RPMI8226 (cell line): Measurements from ENCODE around the gene CFAP97D1.

ENCODE experiments used
- DNase-seq: peaks from one replicate; pipeline ENCODE4 v3.0.0-alpha.2; 2015

The CFAP97D1 gene

GRCh38 chr17:43780135-43780534, at the start of gene CFAP97D1:
CFAP97D1 (plus strand) TSS chr17:43780435; CDS start chr17:43780463, 28 bp downstream.
- no peak for DNase-seq

DNA sequence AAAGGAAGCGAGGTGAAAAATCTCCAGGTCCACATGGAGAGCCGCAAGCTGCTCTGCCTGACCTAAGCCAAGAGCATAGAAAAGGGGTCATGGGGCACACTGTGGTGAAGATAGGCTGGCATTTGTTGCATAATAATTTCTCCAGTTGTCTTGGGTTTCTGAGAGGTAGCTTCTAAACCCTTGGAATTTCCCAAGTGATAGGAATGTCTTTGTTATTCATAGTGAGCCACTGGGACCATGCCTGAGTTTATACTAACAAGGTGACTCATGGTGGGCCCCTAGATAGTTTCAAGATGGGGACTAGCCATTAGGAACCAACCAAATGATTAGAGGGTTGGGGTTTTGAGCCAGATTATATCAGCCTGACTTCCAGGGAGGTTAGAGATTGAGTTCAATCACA, 47.3 kb upstream of the CFAP97D1 start:
- DNase-seq: no peak

DNA sequence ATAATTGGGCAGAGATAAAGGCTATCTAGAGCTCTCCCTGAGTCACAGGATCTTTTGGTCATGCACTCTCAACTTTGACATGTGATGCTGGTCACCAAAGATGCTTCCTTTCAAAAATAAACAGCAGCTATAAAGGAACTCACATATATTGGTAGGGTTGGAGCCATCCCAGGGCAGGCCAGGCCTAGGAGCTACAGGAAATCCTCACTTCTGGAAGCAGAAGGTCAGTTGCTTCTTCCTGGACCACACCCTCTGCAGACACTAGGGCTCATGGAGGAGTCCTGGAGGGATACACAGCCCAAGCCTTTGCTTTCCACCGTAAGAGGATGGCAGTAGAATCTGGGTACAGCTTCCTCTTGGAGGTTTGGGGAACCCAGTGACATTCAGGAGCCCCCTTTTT, 46.3 kb upstream of the CFAP97D1 start:
- no peak for DNase-seq

- DNase-seq: no peak
Measured at GRCh38 chr17:43734376-43734775, 45.9 kb upstream of the CFAP97D1 start.

GRCh38 chr17:43736389-43736788, 43.8 kb upstream of the CFAP97D1 start:
- no peak for DNase-seq

GRCh38 chr17:43737722-43738121, 42.5 kb upstream of the CFAP97D1 start:
- no peak for DNase-seq

DNA sequence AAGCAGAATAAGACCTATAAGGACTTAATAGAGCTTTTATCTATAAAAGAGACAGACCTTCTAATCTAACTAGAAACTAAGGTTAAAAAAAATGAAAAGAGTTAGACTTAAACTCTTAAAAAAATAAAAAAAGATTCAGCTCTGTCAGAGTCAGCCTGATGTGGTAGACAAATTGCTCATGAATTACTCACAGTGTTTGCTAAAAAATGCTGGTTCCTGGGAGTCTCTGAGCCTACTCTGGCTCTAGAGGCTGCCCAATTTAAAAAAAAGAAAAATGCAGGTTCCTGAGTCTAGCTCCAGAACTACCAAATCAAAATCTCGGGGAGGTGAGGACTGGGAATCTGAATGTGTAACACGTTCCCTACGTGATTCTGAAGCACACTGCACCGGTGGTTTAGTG, 39.7 kb upstream of the CFAP97D1 start:
- DNase-seq: no peak

GRCh38 chr17:43741636-43742035, 38.6 kb upstream of the CFAP97D1 start:
- no peak for DNase-seq

DNA sequence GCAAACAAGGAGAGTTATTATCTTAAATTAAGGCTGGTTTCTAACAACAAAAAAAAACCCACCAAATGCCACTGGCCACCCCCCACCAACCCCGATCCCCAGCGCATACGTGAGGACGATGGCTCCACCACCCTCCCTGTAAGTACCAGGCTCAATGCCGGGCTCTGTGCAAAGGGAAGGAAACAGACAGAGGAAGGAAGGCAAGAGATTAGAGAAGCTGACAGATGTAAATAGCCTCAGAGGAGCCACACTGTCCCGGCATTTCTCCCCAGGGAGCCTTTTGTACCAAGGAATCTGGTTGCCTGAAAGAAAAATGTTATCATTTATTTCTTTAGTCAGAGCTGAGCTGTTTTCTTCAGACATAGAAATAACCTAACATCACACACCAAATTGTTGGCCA, 34.7 kb upstream of the CFAP97D1 start:
- no peak for DNase-seq

GRCh38 chr17:43750153-43750552, 30.1 kb upstream of the CFAP97D1 start:
- no peak for DNase-seq

GRCh38 chr17:43753493-43754129, 26.6 kb upstream of the CFAP97D1 start:
- no peak for DNase-seq

GRCh38 chr17:43754947-43755346, 25.3 kb upstream of the CFAP97D1 start:
- DNase-seq: no peak

GRCh38 chr17:43755389-43755875, 24.8 kb upstream of the CFAP97D1 start:
- peak; percentile 56 for DNase-seq

DNA sequence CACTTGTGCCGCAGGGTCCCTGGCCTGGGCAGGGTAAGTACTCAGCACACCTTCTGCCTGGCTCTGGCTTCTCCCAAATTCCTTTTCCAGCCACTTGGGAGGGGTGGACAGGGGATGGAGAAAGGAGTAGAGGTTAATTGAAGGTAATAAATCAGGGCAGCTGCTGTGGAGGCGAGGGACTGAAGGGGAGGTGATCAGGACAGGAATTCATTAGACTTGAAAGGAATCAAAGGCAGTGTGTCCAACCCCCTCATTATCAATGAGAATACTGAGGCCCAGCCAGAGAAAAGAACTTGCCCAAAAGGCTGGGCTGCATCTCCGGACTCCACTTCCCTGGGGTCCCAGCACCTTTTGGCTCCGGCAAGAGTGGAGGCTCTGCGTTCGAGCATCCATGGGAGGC, 24.0 kb upstream of the CFAP97D1 start:
- no peak for DNase-seq

- DNase-seq: no peak
Measured at GRCh38 chr17:43757171-43757660, 23.0 kb upstream of the CFAP97D1 start.

DNA sequence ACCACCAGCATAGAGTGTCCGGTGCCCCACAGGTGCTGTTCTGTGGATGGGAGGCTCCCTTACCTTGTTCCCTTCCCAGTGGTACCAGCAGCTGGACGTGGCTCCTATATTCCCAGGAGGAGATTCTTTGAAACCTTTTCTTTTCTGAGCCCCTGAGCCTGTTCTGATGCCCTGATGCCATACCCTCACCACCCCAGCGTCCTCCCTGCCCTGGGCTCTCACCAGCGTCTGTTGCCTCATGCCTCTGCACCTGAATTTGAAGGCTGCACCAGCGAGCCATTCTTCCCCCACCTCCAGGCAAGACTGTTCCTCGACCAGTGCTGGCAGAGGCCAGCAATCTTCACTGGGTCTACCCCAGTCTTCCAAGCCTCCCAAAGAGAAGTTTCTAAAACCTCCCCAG, 22.1 kb upstream of the CFAP97D1 start:
- no peak for DNase-seq

DNA sequence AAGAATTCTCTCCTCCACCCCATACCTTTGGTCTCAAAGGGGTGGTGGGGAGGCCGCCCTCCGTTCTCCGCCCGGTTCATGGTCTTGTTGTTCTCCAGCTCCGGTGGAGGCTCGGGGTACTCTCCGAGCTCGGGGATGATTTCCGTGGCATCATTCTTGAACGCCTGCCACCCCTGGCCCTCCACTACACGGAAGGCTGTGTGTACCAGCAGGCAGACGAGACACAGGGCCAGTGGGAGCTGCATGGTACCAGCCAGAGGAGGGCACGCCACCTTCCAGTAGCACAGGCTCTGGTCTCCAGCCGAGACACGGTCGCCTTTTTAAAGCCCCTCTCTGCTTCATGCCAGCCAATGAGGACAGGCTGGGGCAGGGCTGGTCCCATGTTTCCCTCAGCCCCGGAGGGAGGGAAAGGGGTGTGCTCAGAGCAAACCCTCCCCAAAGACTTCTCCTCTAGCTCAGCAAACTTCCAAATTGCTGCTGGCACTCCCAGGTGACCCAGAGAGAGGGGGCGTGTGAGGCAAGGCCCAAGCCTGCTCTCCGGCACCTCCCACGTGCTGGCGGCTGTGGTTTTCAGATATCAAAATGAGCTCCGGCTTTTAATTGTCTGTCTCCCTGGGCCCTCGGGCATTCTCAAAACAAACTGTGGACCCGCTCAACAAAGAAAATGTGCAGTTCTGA, 21.6 kb upstream of the CFAP97D1 start, which contains the start of gene SOST:
Gene SOST (minus strand): TSS at position 295 of the 678 bp plus-strand sequence. CDS start 50 bp downstream, at position 245.
- DNase-seq: no peak

DNA sequence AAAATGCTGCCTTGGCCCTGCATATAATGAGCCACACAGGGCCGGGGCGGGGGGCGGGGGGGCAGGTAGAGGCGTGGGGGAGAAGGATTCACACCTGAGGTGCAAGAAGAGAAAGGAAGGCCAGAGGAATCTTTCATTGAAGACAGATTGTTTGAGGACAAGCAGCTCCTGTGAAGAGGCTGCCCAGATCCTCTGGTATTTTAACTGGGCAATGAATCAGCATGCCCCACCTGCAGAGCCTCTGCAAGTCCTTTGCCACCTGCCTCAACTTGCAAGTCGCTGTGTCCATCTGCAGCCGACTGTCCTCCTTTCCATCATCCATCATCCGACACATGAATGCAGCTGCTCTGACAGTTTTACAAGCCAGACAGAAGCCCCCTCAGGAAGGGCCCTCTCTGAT, 20.4 kb upstream of the CFAP97D1 start:
- DNase-seq: peak; percentile 16

GRCh38 chr17:43760254-43760852, 19.9 kb upstream of the CFAP97D1 start:
- peak; percentile 90 for DNase-seq

DNA sequence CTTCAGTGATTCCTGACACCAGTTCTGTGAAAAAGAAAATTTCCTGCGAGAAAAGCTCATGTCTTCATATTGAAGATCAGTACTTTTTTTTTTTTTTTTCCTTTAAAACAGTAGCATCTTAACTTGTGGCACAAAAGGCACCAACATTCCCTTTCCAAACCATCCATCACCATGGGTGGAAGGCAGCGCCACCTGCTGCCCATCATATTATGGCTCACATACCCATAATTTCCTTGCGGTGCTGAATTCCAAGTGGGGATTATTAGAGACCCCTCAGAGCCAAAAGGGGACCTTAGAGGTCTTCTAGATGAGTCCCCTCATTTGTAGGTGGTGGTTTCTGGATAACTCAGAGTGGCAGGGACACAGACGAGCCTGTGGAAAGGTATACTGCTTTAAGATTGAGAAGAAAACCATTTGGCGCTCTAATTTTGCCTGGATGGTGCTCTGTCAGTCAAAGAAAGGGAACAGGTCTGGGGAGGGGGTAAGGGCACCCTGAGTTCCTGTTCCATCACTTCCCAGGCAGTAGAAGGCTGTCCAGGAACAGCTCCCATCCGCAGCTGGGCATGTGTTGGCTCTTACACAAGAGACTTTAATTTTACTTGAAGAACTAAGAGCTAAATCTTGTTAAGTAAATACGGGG, 13.7 kb upstream of the CFAP97D1 start:
- DNase-seq: peak; percentile 55

GRCh38 chr17:43767053-43767712, 13.1 kb upstream of the CFAP97D1 start:
- DNase-seq: no peak

DNA sequence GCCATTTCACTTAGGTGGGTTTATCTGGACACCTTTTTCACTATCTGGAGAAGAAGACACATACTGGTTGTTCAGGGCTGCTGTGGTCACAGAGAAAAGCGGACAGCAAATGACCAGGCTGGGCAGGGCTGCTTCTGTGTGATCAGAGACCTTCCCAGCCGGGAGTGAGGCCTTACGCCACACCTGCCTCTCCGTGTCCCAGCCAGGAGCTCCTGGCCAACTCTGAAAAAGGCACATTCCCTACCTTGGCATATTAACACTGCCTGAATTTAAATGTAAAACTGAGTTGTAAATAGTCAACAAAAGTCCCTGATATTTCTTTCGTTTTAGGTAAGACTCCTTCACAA, 12.5 kb upstream of the CFAP97D1 start:
- no peak for DNase-seq

GRCh38 chr17:43768382-43768781, 11.9 kb upstream of the CFAP97D1 start:
- peak; percentile 89 for DNase-seq
